MG63 (cell line): ENCODE results near the gene ACIN1. TPM values are rescaled to one million over a fixed set of nuclear protein-coding genes. Genes with fewer than 3 reads are reported as not detected.

ENCODE experiments used
- DNase-seq: peaks from one replicate; pipeline ENCODE4 v3.0.0-alpha.2; 2020
- H3K27me3 ChIP-seq: fragments of 250-450 bp; sonication (Bioruptor Pico); 2 replicates; pipeline ENCODE4 v1.5.1; 2020; ENCODE audit warnings: mild to moderate bottlenecking, moderate library complexity
- H3K36me3 ChIP-seq: fragments of 250-450 bp; sonication (Bioruptor Pico); 2 replicates; pipeline ENCODE4 v1.5.1; 2020; ENCODE audit warnings: mild to moderate bottlenecking, moderate library complexity
- H3K4me3 ChIP-seq: fragments of 250-450 bp; sonication (Bioruptor Pico); 2 replicates; pipeline ENCODE4 v1.5.1; 2020; ENCODE audit warnings: mild to moderate bottlenecking, moderate library complexity
- H3K9me3 ChIP-seq: fragments of 250-450 bp; sonication (Bioruptor Pico); 2 replicates; pipeline ENCODE4 v1.5.1; 2020; ENCODE audit warnings: mild to moderate bottlenecking, moderate library complexity
- total RNA-seq: library from RNA; depleted of rRNA; stranded (reverse); fragments of >200 nt; shearing (Covaris generic); gene quantifications from 2 replicates; pipeline ENCODE4 v1.2.3, GENCODE V29; 2014; ENCODE audit warnings: low replicate concordance; rRNA removed

The ACIN1 gene, protein sequence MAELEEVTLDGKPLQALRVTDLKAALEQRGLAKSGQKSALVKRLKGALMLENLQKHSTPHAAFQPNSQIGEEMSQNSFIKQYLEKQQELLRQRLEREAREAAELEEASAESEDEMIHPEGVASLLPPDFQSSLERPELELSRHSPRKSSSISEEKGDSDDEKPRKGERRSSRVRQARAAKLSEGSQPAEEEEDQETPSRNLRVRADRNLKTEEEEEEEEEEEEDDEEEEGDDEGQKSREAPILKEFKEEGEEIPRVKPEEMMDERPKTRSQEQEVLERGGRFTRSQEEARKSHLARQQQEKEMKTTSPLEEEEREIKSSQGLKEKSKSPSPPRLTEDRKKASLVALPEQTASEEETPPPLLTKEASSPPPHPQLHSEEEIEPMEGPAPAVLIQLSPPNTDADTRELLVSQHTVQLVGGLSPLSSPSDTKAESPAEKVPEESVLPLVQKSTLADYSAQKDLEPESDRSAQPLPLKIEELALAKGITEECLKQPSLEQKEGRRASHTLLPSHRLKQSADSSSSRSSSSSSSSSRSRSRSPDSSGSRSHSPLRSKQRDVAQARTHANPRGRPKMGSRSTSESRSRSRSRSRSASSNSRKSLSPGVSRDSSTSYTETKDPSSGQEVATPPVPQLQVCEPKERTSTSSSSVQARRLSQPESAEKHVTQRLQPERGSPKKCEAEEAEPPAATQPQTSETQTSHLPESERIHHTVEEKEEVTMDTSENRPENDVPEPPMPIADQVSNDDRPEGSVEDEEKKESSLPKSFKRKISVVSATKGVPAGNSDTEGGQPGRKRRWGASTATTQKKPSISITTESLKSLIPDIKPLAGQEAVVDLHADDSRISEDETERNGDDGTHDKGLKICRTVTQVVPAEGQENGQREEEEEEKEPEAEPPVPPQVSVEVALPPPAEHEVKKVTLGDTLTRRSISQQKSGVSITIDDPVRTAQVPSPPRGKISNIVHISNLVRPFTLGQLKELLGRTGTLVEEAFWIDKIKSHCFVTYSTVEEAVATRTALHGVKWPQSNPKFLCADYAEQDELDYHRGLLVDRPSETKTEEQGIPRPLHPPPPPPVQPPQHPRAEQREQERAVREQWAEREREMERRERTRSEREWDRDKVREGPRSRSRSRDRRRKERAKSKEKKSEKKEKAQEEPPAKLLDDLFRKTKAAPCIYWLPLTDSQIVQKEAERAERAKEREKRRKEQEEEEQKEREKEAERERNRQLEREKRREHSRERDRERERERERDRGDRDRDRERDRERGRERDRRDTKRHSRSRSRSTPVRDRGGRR
- total RNA-seq: 39.7 and 52.2 TPM in 2 replicates

DNA sequence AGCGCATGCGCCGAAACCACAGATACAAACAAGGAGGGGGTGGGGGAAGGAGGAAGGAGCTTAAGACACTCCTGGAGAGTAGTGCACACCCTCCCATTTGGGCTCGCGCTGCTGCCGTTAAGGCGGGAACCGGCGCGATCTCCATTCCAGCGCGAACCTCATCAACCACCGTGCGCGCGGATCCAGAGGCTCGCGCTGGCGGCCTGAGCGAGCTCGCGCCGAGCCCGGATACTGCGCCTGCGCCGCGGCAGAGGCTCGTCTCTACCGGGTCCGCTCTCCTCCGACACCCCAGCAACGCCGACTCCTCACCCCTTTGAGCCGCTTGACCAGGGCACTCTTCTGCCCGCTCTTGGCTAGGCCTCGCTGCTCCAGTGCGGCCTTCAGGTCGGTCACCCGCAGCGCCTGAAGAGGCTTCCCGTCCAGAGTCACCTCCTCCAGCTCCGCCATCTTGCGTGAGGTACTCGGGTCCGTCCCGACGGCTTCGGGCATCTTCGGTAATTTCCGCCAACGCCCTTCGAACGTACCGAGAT lies at the start of gene ACIN1:
ACIN1 (minus strand) TSS at position 471 of the 530 bp plus-strand sequence; CDS start at position 447, 24 bp downstream.
- Histone ChIP-seq H3K27me3 (no peaks in the 10 kb centered on the region), H3K36me3 (peaks cover 36% of the 10 kb centered on the region), H3K4me3 (peak within 1 kb of the TSS; percentile 97), H3K9me3 (no peaks in the 10 kb centered on the region)
- DNase-seq: peak; percentile 64

DNA sequence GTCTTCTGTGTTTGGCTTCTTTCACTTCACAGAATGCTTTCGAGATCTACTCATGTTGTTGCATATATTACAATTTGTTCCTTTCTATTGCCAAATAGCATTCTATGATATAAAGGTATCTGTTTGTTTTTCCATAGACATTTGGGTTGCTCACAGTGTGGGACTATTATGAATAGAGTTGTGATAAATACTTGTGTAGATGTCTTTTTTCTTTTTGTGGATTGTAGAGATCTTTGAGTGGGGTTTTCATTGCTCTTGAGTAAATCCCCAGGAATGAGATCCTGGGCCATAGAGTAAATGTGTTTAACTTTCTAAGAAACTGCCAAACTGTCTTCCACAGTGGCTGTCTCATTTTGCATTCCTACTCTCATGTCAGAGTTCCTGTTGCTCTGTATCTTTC lies 49.0 kb upstream of the ACIN1 start:
- DNase-seq: no peak
- H3K27me3 ChIP-seq: no peaks in the 10 kb centered on the region
- H3K4me3 ChIP-seq: no peak overlapping the region
- H3K36me3 ChIP-seq: no peaks in the 10 kb centered on the region
- no peaks in the 10 kb centered on the region for H3K9me3 ChIP-seq

DNA sequence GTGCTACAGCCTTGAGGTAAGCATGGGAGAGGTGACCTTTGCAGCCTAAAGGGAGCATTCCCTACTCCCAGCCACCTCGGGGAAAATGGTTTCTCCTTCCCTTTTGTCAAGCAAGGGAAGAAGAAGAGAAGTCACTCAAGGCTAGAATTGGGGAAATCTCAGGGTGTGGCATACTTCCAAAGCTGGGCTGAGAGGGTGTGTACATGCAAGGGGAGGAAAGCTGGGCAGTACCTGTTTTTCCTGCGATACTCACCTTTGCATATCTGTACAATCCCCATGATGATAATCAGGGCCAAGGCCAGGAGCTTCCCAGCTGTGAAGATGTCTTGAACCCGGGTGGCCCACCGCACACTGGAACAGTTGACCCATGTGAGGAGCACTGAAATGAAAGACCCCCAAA lies 47.9 kb upstream of the ACIN1 start:
- Histone ChIP-seq H3K36me3 (no peaks in the 10 kb centered on the region), H3K27me3 (no peaks in the 10 kb centered on the region), H3K4me3 (no peak overlapping the region), H3K9me3 (no peaks in the 10 kb centered on the region)
- DNase-seq: no peak

DNA sequence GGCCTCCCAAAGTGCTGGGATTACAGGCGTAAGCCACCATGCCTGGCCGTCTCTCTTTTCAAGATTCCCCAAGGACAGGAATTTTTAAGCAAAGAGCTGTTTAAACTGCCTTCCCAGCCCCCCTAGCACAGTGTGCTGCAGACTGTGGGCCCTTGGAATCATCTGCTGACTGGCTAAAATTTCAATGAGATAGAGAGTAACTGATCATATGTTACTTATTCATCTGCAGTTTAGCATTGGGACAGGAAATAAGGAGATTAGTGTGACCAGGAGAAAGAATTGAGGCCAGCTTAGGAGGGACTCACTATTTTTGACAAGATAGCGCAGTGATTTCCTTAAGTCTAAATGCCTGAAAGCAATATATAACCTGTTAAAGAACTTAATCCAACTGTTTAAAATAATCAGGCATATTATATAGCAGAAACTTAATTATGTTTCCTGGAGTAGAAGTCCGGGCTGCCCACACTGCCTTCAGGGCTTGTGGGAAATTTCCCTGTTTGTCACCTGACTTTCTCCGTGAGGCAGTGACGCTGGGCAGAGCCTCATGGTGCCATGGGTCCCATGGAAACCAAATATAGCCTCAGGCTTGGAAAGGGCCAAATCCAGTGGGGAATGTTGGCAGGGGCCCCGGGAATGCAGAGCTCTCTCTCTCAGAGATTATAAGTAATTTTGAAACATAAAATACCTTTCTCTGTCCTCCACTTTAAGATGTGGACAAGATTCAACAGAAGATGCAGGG lies 46.9 kb upstream of the ACIN1 start:
- H3K27me3 ChIP-seq: no peaks in the 10 kb centered on the region
- no peaks in the 10 kb centered on the region for H3K36me3 ChIP-seq
- H3K4me3 ChIP-seq: no peak overlapping the region
- DNase-seq: peak; percentile 64
- H3K9me3 ChIP-seq: no peaks in the 10 kb centered on the region

DNA sequence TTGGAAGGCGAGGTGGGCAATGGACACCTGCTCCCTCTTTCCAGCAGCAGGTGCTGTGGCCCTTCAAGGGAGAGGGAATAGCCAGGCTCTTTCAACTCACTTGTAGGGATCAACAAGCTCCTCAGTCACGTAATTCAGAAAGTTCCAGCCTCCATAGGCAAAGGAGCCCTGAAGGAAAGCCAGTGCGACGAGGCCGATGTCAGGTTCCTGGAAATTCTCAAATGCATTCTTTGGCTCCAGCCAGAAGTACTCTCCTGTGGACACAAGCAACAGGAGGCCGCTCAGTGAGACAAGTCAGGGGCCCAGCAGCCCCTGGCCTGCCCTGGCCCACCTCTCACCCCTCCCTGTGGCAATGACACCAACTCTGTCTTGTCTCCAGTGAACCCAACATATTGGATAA lies 45.4 kb upstream of the ACIN1 start:
- Histone ChIP-seq H3K27me3 (no peaks in the 10 kb centered on the region), H3K4me3 (no peak overlapping the region), H3K36me3 (no peaks in the 10 kb centered on the region), H3K9me3 (no peaks in the 10 kb centered on the region)
- DNase-seq: no peak

DNA sequence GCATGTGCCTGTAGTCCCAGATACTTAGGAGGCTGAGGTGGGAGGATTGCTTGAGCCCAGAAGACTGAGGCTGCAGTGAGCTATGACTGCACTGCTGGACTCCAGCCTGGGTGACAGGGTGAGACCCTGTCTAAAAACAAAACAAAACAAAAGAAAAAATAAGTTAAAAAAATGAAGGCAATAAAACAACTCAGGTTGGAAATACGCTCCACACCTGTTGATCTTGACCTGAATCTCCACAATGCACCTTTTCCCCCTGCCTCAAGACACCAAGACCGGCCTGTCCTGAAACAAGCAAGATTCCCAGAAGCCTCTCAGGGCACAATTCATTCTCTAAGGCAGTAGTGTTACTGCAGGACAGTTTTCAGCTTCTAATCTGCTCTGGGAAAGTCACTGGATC lies 44.9 kb upstream of the ACIN1 start:
- Histone ChIP-seq H3K27me3 (no peaks in the 10 kb centered on the region), H3K9me3 (no peaks in the 10 kb centered on the region), H3K36me3 (no peaks in the 10 kb centered on the region), H3K4me3 (no peak overlapping the region)
- DNase-seq: no peak

DNA sequence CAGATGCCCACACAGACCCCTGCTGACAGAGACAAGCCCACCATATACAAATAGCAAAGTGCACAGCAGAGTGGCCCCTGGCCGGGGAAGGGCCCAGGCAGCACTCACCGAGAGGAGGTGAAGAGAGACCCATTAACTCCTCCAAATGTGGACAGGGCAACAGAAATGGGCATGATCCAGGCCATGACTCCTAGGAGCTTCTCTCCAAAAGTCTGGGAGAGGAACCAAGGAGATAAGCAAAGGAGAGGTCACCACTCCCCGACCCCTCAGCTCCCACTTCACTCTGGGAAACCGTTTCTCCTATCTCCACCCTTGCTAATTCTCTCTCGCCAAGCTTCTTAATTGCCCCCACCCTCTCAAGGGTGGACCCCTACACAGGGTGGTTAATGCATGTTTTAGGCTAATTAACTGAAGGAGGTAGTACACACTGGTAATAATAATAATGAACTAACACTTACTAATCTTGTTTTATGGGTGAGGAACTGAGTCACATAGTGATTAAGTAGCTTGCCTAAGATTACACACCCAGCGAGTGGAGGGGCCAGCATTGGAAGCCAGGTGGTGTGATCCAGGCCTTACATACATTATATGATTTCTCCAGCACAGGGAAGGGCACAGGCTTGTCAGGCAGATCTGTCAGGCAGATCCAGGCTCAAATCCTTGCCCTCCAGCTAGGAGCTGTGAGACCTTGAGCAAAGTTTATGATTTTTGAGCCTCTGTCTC lies 43.0 kb upstream of the ACIN1 start:
- H3K36me3 ChIP-seq: no peaks in the 10 kb centered on the region
- no peaks in the 10 kb centered on the region for H3K9me3 ChIP-seq
- H3K27me3 ChIP-seq: no peaks in the 10 kb centered on the region
- DNase-seq: no peak
- no peak overlapping the region for H3K4me3 ChIP-seq

DNA sequence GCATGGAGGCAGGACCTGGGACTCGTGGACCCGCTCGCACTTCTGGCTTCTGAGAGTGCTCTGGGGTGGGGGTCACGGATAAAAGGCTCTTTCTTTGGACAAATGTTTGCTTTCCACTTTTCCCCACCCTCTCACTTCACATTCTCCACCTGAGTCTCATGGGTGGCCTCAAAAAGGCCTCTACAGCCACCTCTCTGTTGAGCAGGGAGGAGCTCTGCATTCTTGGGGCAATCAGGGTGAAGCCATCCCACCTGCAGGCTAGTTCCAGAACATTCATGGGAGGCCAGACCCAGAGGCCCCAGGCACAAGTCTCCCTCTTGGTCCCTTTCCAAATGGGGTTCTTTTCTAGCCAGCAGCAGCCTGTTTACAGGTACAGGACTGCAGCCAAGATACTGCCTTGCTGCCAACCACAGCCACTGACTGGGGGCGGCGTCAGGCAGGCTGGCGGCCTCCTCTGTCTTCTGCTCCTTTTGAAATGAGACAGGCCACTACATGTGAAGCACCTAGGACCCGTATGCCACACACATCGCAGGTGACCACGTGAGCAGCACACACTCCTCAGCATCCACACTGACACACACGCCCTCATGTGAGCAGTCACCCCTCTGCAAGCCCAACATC lies 42.4 kb upstream of the ACIN1 start:
- no peak for DNase-seq
- no peak overlapping the region for H3K4me3 ChIP-seq
- H3K36me3 ChIP-seq: no peaks in the 10 kb centered on the region
- no peaks in the 10 kb centered on the region for H3K27me3 ChIP-seq
- no peaks in the 10 kb centered on the region for H3K9me3 ChIP-seq

DNA sequence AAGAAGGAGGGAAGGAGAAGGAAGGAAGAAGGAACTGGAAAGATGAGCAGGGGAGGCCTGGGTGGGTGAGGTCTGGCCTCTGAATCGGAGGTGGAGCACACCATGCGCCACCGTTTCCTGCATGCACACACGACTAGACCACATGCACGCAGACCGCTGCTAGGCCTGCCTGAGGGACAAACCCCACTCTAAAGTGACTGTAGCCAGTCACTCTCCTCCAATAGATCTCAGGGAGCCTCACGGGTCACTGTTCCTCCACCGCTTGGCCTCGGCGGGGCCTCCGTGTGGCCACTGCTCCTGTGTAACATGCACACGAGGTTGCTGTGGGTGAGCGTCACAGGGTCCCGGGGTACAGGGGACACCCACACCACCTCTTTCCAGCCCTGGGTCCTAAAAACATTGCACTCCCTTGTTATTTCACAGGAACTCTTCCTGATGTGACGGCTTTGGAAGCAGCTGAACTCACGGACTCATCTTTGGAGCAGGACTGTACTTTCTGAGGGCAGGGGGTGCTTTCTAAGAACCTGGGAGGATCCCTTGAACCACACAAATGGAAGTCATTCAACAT lies 41.7 kb upstream of the ACIN1 start:
- H3K27me3 ChIP-seq: no peaks in the 10 kb centered on the region

DNA sequence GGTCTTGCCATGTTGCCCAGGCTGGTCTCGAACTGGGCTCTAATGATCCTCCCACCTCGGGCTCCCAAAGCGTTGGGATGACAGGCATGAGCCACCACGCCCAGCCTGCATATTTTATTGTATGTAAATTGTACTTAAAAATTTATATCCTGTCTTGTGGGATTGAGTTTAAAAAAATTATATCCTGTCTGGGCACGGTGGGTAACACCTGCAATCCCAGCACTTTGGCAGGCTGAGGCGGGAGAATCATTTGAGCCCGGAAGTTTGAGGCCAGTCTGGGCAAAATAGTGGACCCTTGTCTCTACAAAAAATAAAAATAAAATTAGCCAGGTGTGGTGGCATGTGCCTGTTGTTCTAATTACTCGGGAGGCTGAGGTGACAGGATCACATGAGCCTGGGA lies 38.0 kb upstream of the ACIN1 start:
- Histone ChIP-seq H3K9me3 (no peaks in the 10 kb centered on the region), H3K4me3 (no peak overlapping the region), H3K27me3 (no peaks in the 10 kb centered on the region), H3K36me3 (no peaks in the 10 kb centered on the region)
- DNase-seq: no peak

More for the DNA sequence above, 41.7 kb upstream of the ACIN1 start:
- H3K9me3 ChIP-seq: no peaks in the 10 kb centered on the region
- DNase-seq: no peak
- no peak overlapping the region for H3K4me3 ChIP-seq
- H3K36me3 ChIP-seq: no peaks in the 10 kb centered on the region

DNA sequence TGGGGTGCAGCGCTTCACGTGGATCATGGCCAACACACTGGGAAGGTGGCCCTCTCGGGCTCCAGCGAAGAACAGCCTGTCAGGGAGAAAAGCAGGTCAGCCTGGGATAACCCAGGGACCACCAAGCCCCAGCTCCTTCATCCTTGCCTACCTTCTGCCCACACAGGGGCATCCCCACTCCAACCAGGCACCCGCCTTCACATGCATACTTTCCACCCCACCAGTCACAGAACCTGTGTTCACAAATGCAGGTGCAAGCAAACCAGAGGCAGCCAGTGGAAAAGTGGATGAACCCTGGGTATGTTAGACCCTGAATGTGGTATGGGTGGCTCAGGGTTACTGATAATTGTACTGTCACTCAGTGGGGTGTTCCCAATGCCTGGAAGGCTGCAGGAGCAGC lies 36.5 kb upstream of the ACIN1 start:
- no peaks in the 10 kb centered on the region for H3K27me3 ChIP-seq
- H3K4me3 ChIP-seq: no peak overlapping the region
- H3K36me3 ChIP-seq: no peaks in the 10 kb centered on the region
- DNase-seq: no peak
- H3K9me3 ChIP-seq: no peaks in the 10 kb centered on the region

DNA sequence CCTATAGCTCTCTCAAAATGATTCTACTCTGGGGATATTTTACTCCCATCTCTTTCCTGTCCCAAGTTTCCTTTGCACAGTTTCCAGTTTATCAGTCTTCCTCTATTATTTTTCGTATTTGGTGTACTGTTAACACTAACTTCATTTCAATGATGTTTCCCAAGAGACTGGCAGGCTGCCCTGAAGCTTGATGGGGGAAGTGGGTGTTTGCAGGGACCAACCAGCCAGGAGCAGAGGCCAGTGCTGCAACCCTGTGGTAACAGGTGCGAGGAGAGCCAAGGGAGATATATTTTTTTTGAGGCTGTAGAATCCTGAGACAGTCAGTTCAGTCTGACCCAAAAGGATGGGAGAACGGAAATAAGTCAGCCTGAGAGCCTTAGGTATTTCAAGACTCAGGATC lies 35.9 kb upstream of the ACIN1 start:
- no peak overlapping the region for H3K4me3 ChIP-seq
- H3K9me3 ChIP-seq: no peaks in the 10 kb centered on the region
- H3K27me3 ChIP-seq: no peaks in the 10 kb centered on the region
- H3K36me3 ChIP-seq: no peaks in the 10 kb centered on the region
- DNase-seq: no peak

DNA sequence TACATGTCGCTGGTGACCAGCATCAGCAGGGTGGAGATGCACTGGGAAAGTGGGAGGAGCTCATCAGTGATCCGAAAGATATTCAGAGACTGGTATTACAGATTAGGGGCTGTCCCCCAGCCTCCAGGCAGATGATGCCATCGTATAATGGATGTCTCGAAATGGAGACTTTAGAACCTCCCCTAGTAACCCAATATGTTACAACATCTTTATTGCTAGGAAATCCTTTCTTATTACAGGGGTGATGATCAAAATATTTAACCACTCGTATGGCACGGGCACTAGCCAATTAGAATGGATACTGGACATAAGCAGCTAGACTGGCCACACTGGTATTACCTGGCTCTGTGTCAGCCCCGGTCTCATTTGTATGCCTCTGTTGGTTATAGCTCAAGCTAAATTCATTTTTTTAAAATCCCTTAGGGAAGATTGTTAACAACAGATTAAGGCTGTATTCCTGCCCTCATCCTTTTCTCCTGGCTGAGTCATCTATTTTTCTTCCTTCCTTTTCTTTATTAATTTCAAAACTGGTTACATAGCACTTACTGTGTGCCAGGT lies 34.9 kb upstream of the ACIN1 start:
- no peak for DNase-seq
- no peaks in the 10 kb centered on the region for H3K27me3 ChIP-seq

DNA sequence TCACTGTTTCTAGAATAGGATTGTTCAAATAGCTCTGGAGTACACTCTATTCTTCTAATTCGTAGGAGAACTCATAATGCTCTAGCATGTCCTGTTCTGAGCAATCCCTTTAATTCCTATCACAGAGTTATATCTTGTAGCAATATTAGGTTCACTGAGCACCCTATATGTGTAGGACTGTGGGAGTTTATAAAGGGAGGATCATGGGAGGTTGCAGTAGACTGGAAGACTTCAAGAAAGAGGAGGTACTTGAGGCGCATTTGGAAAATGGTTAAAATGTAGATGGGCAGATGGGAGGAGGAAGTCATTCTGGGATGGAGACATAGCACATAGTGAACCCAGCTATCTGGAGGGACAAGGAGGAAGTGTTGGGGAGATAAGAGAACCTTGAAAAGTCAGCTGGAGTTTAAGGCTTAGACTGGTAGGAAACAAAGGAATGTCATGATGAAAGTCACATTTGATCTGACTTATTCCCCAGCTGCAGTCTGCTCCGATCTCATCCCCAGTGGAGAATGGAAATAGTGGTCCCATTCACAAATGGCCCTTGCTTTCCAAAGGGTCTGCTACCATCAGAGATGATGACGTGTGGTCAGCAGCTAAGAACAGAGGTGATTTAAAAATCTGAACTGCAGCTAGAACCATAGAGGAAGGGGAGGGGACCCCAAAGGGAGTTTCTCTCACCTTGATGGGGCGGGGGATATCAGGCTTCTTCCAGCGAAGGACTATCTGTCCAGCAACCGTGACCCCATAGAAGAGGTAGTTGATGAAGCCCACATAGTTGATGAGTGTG lies 34.2 kb upstream of the ACIN1 start:
- H3K4me3 ChIP-seq: no peak overlapping the region

More for the DNA sequence above, 34.9 kb upstream of the ACIN1 start:
- H3K36me3 ChIP-seq: no peaks in the 10 kb centered on the region
- H3K9me3 ChIP-seq: no peaks in the 10 kb centered on the region
- H3K4me3 ChIP-seq: no peak overlapping the region

More for the DNA sequence above, 34.2 kb upstream of the ACIN1 start:
- Histone ChIP-seq H3K9me3 (no peaks in the 10 kb centered on the region), H3K27me3 (no peaks in the 10 kb centered on the region), H3K36me3 (no peaks in the 10 kb centered on the region)
- no peak for DNase-seq
